ENCODE results near the gene RAB35. TPM values are rescaled to one million over a fixed set of nuclear protein-coding genes. Genes with fewer than 3 reads are reported as not detected.

The RAB35 gene
- total RNA-seq, 4 donors from 2014 or later = 31.5 to 39.5 (median 33.8) TPM

GRCh38 chr12:120091371-120092090, 25.0 kb downstream of the RAB35 start:
- H3K4me3 ChIP-seq (ENCODE audit: low read depth, poor library complexity, severe bottlenecking) = no peak overlapping the region
- intact Hi-C loops (cut with DNase I; ENCODE audit: low total_unique reads) = no loop called here
- 68 to 72% methylated on average over 12 of the region's 12 CpGs for WGBS, 2 donors
- DNase-seq (ENCODE audit: low spot score in 2 of 2) = no peak
- TF ChIP-seq POLR2A (IDR thresholded peaks at IDR 0.05) (no peak), CTCF (IDR thresholded peaks at IDR 0.05) (peak in 1 of 3 donors; percentile 13)

DNA sequence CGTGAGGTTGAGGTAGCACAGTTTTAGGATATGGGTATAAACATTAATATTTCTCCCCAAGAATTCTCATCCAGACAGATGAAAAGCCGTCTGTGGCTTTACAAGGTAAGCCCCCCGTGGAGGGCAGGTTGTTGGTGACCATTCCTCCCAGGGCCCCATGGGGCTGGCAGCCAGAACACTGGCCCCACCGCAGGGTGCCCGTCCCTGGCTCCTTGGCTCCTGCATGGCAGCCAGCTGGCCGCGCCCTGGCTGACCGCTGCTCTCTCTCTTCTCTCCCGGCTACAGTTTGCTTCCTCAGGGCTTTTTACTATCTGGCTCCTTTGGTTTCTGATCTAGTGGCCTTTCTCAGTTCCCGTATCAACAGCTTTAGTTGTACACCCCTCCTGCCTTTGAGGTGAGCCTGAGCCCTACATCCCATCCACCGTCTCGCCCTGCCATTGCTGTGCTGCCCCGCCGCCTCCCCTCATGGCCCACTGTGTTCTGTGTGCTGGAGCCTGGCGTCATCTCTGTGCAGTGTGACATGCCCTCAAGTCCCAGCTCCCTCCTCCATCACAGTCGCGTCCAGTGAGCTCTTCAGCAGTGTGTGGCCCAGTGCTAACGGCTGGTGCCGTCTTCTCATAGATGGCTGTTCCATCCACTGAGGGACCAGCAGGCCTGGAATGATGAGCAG, 25.8 kb downstream of the RAB35 start:
- 85 to 87% methylated on average over 19 of the region's 19 CpGs for WGBS, 2 donors
- DNase-seq (ENCODE audit: low spot score in 2 of 2) = no peak
- TF ChIP-seq POLR2A (IDR thresholded peaks at IDR 0.05) (no peak), CTCF (IDR thresholded peaks at IDR 0.05) (no peak)
- intact Hi-C loops (cut with DNase I; ENCODE audit: low total_unique reads) = no loop called here
- H3K4me3 ChIP-seq (ENCODE audit: low read depth, poor library complexity, severe bottlenecking) = no peak overlapping the region

DNA sequence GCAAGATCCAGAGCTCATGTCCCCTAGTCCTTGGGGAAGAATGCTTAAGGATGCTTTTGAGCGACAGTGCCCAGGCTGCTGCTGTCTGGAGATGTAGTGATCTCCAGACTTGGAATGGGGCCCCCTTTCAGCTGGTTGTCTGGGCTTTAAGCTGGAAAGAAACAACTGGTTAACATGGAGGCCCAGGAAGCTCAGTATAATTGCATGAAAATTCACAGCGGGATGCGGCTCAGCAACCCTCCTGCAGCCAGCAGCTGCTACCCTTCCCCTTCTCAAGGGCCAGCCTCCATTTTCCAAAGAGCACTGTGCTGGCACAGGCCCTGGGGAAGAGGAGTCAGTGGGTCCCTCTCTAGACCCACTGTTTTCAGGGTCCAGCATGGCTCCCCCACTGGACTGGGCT, 26.3 kb downstream of the RAB35 start:
- 64 to 90% methylated on average over 3 of the region's 3 CpGs for WGBS, 2 donors
- TF ChIP-seq CTCF (IDR thresholded peaks at IDR 0.05) (no peak), POLR2A (IDR thresholded peaks at IDR 0.05) (no peak)
- H3K4me3 ChIP-seq (ENCODE audit: low read depth, poor library complexity, severe bottlenecking) = no peak overlapping the region
- DNase-seq (ENCODE audit: low spot score in 2 of 2) = no peak
- intact Hi-C loops (cut with DNase I; ENCODE audit: low total_unique reads) = no loop called here

DNA sequence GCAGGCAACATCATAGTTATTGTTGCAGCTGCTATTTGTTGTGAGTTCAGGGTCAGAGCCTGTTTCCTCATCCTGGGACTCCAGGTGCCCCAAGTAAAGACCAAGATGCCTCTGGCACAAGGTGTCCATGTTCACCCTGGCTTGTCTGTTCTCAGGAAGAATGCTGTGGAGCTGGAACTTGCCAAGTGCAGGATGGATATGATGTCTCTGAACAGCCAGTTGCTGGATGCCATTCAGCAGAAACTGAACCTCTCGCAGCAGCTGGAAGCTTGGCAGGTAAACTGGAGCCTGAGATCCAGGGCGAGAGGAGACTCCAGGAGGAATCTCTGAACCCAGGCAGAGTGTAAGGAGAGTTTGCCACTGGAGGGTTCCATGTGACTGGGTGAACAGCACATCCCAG, 26.8 kb downstream of the RAB35 start:
- no peak for TF ChIP-seq CTCF (IDR thresholded peaks at IDR 0.05)
- TF ChIP-seq POLR2A (IDR thresholded peaks at IDR 0.05) = no peak
- H3K4me3 ChIP-seq (ENCODE audit: low read depth, poor library complexity, severe bottlenecking) = no peak overlapping the region
- WGBS, 2 donors = 59 to 63% methylated on average over 2 of the region's 2 CpGs
- DNase-seq (ENCODE audit: low spot score in 2 of 2) = no peak
- intact Hi-C loops (cut with DNase I; ENCODE audit: low total_unique reads) = no loop called here

DNA sequence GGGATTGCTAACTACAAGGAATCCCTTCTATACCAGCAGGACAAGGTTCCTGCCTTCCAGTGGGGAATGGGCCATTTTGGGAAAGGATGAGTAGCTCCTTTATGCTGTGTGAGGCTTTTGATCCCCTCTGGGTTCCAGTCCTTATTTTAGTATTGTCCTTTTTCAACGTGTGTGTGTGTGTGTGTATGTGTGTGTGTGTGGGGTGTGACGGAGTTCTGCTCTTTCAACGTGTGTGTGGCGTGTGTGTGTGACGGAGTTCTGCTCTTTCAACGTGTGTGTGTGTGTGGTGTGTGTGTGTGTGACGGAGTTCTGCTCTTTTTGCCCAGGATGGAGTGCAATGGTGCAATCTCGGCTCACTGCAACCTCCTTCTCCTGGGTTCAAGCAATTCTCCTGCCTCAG, 27.4 kb downstream of the RAB35 start:
- intact Hi-C loops (cut with DNase I; ENCODE audit: low total_unique reads) = no loop called here
- 36 to 49% methylated on average over 8 of the region's 8 CpGs for WGBS, 2 donors
- no peak for DNase-seq (ENCODE audit: low spot score in 2 of 2)
- TF ChIP-seq POLR2A (IDR thresholded peaks at IDR 0.05) (no peak), CTCF (IDR thresholded peaks at IDR 0.05) (no peak)
- H3K4me3 ChIP-seq (ENCODE audit: low read depth, poor library complexity, severe bottlenecking) = no peak overlapping the region

Measured in lower leg skin (tissue), 4 donors.